Ishikawa (cell line): ENCODE data around the gene LRP1.

ENCODE experiments used
- CEBPB ChIP-seq: IDR thresholded peaks from 2 replicates; pipeline ENCODE4 v1.6.1; 2012
- CREB1 ChIP-seq: IDR thresholded peaks from 2 replicates; pipeline ENCODE4 v1.6.1; 2012; ENCODE audit warnings: low read depth
- EGR1 ChIP-seq: IDR thresholded peaks from 2 replicates; pipeline ENCODE4 v1.6.1; 2012
- EP300 ChIP-seq: IDR thresholded peaks from 2 replicates; pipeline ENCODE4 v1.6.1; 2012; ENCODE audit warnings: borderline replicate concordance
- FOXM1 ChIP-seq: IDR thresholded peaks from 2 replicates; pipeline ENCODE4 v1.6.1; 2012; ENCODE audit warnings: low read depth, borderline replicate concordance
- NFIC ChIP-seq: IDR thresholded peaks from 2 replicates; pipeline ENCODE4 v1.6.1; 2012
- RAD21 ChIP-seq: IDR thresholded peaks from 2 replicates; pipeline ENCODE4 v1.6.1; 2012; ENCODE audit warnings: low read depth
- TAF1 ChIP-seq: IDR thresholded peaks from 2 replicates; pipeline ENCODE4 v1.6.1; 2012; ENCODE audit warnings: low read depth, mild to moderate bottlenecking
- TCF12 ChIP-seq: IDR thresholded peaks from 2 replicates; pipeline ENCODE4 v1.6.1; 2012; ENCODE audit warnings: low read depth
- TEAD4 ChIP-seq: IDR thresholded peaks from 2 replicates; pipeline ENCODE4 v1.6.1; 2012
- USF1 ChIP-seq: IDR thresholded peaks from 2 replicates; pipeline ENCODE4 v1.6.1; 2012
- YY1 ChIP-seq: IDR thresholded peaks from 2 replicates; pipeline ENCODE4 v1.6.1; 2012; ENCODE audit warnings: low read depth
- ZBTB7A ChIP-seq: IDR thresholded peaks from 2 replicates; pipeline ENCODE4 v1.6.1; 2012; ENCODE audit warnings: low read depth
- TF ChIP-seq, protein P1 (sequence below): IDR thresholded peaks from 2 replicates; pipeline ENCODE4 v1.6.1; 2012; ENCODE audit warnings: low read depth, mild to moderate bottlenecking
- TF ChIP-seq, protein P2 (sequence below): IDR thresholded peaks from 2 replicates; pipeline ENCODE4 v1.6.1; 2012

LRP1 gene

DNA sequence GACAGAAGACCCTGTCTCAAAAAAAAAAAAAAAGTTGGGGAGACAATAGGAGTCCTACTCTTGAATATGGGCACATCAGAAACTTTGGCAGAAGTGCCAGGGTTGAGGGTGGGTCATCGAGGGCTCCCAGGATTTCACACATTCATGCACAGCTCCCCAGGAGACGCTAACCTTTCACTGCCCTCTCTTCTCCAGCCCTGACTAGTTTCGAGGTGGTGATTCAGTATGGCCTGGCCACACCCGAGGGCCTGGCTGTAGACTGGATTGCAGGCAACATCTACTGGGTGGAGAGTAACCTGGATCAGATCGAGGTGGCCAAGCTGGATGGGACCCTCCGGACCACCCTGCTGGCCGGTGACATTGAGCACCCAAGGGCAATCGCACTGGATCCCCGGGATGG, 48.6 kb downstream of the LRP1 start:
- TF ChIP-seq NFIC (no peak), RAD21 (no peak), TAF1 (no peak), CREB1 (no peak), FOXM1 (no peak), EP300 (no peak), ZBTB7A (no peak), TCF12 (no peak), YY1 (no peak), CEBPB (no peak), TEAD4 (no peak), EGR1 (no peak), USF1 (no peak)
- TF ChIP-seq, protein P1, sequence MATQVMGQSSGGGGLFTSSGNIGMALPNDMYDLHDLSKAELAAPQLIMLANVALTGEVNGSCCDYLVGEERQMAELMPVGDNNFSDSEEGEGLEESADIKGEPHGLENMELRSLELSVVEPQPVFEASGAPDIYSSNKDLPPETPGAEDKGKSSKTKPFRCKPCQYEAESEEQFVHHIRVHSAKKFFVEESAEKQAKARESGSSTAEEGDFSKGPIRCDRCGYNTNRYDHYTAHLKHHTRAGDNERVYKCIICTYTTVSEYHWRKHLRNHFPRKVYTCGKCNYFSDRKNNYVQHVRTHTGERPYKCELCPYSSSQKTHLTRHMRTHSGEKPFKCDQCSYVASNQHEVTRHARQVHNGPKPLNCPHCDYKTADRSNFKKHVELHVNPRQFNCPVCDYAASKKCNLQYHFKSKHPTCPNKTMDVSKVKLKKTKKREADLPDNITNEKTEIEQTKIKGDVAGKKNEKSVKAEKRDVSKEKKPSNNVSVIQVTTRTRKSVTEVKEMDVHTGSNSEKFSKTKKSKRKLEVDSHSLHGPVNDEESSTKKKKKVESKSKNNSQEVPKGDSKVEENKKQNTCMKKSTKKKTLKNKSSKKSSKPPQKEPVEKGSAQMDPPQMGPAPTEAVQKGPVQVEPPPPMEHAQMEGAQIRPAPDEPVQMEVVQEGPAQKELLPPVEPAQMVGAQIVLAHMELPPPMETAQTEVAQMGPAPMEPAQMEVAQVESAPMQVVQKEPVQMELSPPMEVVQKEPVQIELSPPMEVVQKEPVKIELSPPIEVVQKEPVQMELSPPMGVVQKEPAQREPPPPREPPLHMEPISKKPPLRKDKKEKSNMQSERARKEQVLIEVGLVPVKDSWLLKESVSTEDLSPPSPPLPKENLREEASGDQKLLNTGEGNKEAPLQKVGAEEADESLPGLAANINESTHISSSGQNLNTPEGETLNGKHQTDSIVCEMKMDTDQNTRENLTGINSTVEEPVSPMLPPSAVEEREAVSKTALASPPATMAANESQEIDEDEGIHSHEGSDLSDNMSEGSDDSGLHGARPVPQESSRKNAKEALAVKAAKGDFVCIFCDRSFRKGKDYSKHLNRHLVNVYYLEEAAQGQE = no peak
- TF ChIP-seq, protein P2, sequence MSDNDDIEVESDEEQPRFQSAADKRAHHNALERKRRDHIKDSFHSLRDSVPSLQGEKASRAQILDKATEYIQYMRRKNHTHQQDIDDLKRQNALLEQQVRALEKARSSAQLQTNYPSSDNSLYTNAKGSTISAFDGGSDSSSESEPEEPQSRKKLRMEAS = no peak

- TF ChIP-seq NFIC (no peak), TCF12 (no peak), CEBPB (no peak), FOXM1 (no peak), CREB1 (no peak), TEAD4 (no peak), RAD21 (no peak), EGR1 (no peak), EP300 (no peak), USF1 (no peak), YY1 (no peak), ZBTB7A (no peak), TAF1 (no peak)
- TF ChIP-seq, protein P1 = no peak
- TF ChIP-seq, protein P2 = no peak
These were observed 49.1 kb downstream of the LRP1 start for GRCh38 chr12:57177354-57177753.

GRCh38 chr12:57178213-57178612, 49.9 kb downstream of the LRP1 start:
- TF ChIP-seq USF1 = no peak
- no peak for TF ChIP-seq ZBTB7A
- TF ChIP-seq EGR1 = no peak
- TF ChIP-seq TAF1 = no peak
- TF ChIP-seq, protein P2 = no peak
- TF ChIP-seq FOXM1 = no peak
- TF ChIP-seq, protein P1 = no peak
